ENCODE data around the gene ITPRIP. TPM values are rescaled to one million over a fixed set of nuclear protein-coding genes. Genes with fewer than 3 reads are reported as not detected.

The ITPRIP gene
- total and polyA plus RNA-seq, 9 donors, result 10.1 to 38.1 (median 24.7) TPM

GRCh38 chr10:104286939-104287338 lies 51.3 kb downstream of the ITPRIP start:
- H3K27ac ChIP-seq, result no peak overlapping the region

GRCh38 chr10:104284846-104285245 lies 53.4 kb downstream of the ITPRIP start:
- Histone ChIP-seq H3K36me3 (no peaks in the 10 kb centered on the region), H3K27ac (no peak overlapping the region), H3K4me3 (no peak overlapping the region), H3K27me3 (no peaks in the 10 kb centered on the region), H3K4me1 (ENCODE audit: insufficient read depth) (no peaks in the 10 kb centered on the region), H3K9me3 (no peaks in the 10 kb centered on the region)
- no peak for TF ChIP-seq POLR2A (IDR thresholded peaks at IDR 0.05)
- TF ChIP-seq EP300 (IDR thresholded peaks at IDR 0.05), result no peak
- no peak for TF ChIP-seq CTCF (IDR thresholded peaks at IDR 0.05)
- 78 to 83% (median 81%) methylated on average over 7 of the region's 7 CpGs for WGBS, 3 donors
- DNase-seq, result no peak
- intact Hi-C loops (cut with DNase I), result no loop called here

More at GRCh38 chr10:104286939-104287338, 51.3 kb downstream of the ITPRIP start:
- Histone ChIP-seq H3K4me1 (ENCODE audit: insufficient read depth) (peaks cover 2% of the 10 kb centered on the region), H3K4me3 (no peak overlapping the region), H3K9me3 (no peaks in the 10 kb centered on the region), H3K36me3 (no peaks in the 10 kb centered on the region), H3K27me3 (no peaks in the 10 kb centered on the region)
- no peak for DNase-seq
- WGBS, 3 donors, result 74 to 83% (median 80%) methylated on average over 2 of the region's 2 CpGs
- intact Hi-C loops (cut with DNase I), result no loop called here
- TF ChIP-seq CTCF (IDR thresholded peaks at IDR 0.05), result no peak
- no peak for TF ChIP-seq POLR2A (IDR thresholded peaks at IDR 0.05)
- TF ChIP-seq EP300 (IDR thresholded peaks at IDR 0.05), result no peak

GRCh38 chr10:104281694-104282093 lies 56.6 kb downstream of the ITPRIP start:
- no peaks in the 10 kb centered on the region for H3K27me3 ChIP-seq
- H3K36me3 ChIP-seq, result no peaks in the 10 kb centered on the region
- intact Hi-C loops (cut with DNase I), result no loop called here
- H3K4me1 ChIP-seq (ENCODE audit: insufficient read depth), result no peaks in the 10 kb centered on the region
- no peak overlapping the region for H3K27ac ChIP-seq
- no peak for DNase-seq
- WGBS, 3 donors, result 81 to 86% (median 84%) methylated on average over 3 of the region's 3 CpGs
- TF ChIP-seq CTCF (IDR thresholded peaks at IDR 0.05) (no peak), POLR2A (IDR thresholded peaks at IDR 0.05) (no peak)
- H3K9me3 ChIP-seq, result no peaks in the 10 kb centered on the region
- no peak overlapping the region for H3K4me3 ChIP-seq

DNA sequence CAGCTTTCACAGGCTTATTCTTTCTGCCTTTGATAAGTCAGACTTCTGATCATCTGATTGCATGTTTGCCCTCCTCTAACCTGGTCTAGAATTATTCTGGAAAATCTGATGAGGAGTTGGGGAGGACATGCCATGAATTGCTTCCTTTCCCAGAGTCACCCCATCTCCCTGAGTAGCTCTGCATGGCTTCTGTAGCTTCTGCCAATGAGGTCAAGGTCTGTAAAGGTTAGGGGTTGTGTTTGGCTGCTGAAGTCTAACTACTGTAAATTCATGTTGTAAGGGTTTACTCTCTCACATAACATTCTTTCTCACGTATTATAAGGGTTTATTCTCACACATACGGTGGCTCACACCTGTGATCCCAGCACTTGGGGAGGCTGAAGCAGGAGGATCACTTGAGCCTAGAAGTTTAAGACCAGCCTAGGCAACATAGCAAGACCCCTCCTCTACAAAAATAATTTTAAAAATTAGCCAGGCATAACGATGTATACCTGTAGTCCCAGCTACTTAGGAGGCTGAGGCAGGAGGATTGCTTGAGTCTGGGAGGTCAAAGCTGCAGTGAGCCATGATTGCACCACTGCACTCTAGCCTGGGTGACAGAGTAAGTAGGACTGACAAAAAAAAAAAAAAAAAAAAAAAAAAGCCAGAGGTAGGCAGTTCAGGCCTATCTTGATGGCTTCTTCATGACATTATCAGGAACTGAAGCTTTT lies 58.6 kb downstream of the ITPRIP start:
- no peak for DNase-seq
- Histone ChIP-seq H3K27me3 (no peaks in the 10 kb centered on the region), H3K36me3 (no peaks in the 10 kb centered on the region), H3K27ac (no peak overlapping the region), H3K9me3 (no peaks in the 10 kb centered on the region), H3K4me3 (no peak overlapping the region), H3K4me1 (ENCODE audit: insufficient read depth) (no peaks in the 10 kb centered on the region)
- WGBS, 3 donors, result 82 to 94% (median 85%) methylated on average over 3 of the region's 3 CpGs
- intact Hi-C loops (cut with DNase I), result no loop called here
- TF ChIP-seq EP300 (IDR thresholded peaks at IDR 0.05) (no peak), POLR2A (IDR thresholded peaks at IDR 0.05) (no peak), CTCF (IDR thresholded peaks at IDR 0.05) (no peak)
